K562 (cell line): Measurements from ENCODE around the gene ATP6V0A1. TPM values are rescaled to one million over a fixed set of nuclear protein-coding genes. Genes with fewer than 3 reads are reported as not detected.
A peak's percentile ranks its signal among the peaks of the same experiment; 100 is the strongest.

Source experiments
- ARID2 ChIP-seq: fragments of 450-650 bp; IDR thresholded peaks from 2 replicates; pipeline ENCODE4 v1.6.1; 2017; ENCODE audit warnings: antibody characterized with exemption, mild to moderate bottlenecking
- ELF1 ChIP-seq: fragments of 200-800 bp; sonication (Bioruptor generic); IDR thresholded peaks from 2 replicates; pipeline ENCODE4 v1.6.1; 2016; ENCODE audit warnings: missing genetic modification characterization, missing compliant biosample characterization
- HDAC2 ChIP-seq: fragments of 450-650 bp; IDR thresholded peaks from 2 replicates; pipeline ENCODE4 v1.6.1; 2016; ENCODE audit warnings: mild to moderate bottlenecking
- HDAC6 ChIP-seq: IDR thresholded peaks from 2 replicates; pipeline ENCODE4 v1.6.1; 2012; ENCODE audit warnings: low read depth, mild to moderate bottlenecking, control low read depth, inconsistent platforms, low read length, moderate library complexity
- HSF4 ChIP-seq: fragments of 250-450 bp; sonication (Bioruptor Pico); IDR thresholded peaks from 2 replicates; pipeline ENCODE4 v2.1.2; 2022; ENCODE audit warnings: mild to moderate bottlenecking, moderate library complexity, borderline replicate concordance
- SMAD3 ChIP-seq: fragments of 450-650 bp; formaldehyde crosslinking; conservative IDR thresholded peaks from 2 replicates; pipeline ENCODE4 v1.4.0; 2020; ENCODE audit warnings: mild to moderate bottlenecking
- SMARCE1 ChIP-seq: fragments of 450-650 bp; IDR thresholded peaks from 2 replicates; pipeline ENCODE4 v1.7.1; 2016; ENCODE audit warnings: mild to moderate bottlenecking
- ZNF143 ChIP-seq: sonication (generic); formaldehyde crosslinking; IDR thresholded peaks from 2 replicates; pipeline ENCODE4 v1.9.0; 2022; ENCODE audit warnings: mild to moderate bottlenecking, missing genetic modification reagents
- polyA plus RNA-seq, 8 experiments: library from polyadenylated mRNA; depleted of rRNA in 4 of 8; stranded (reverse) in 5 of 8; unstranded in 3 of 8; fragments of >200 nt; fragmentation: Nextera tagmentation in 2 of 8; fragmentation: Illumina TruSeq in 1 of 8; extraction: Ambion mirVana in 2 of 8; extraction: Trizol in 1 of 8; gene quantifications; 2 replicates each; pipeline versions ENCODE4 v1.2.1 to v1.2.3, GENCODE V29; 2011 to 2014; ENCODE audit warnings: inconsistent platforms in 1 of 8, missing spikeins in 1 of 8
- total RNA-seq, 7 experiments: library from RNA; depleted of rRNA in 6 of 7; stranded (reverse); fragments of >200 nt in 6 of 7; fragmentation: Illumina TruSeq in 2 of 7; extraction: Trizol in 2 of 7; gene quantifications; 2 replicates each; pipeline versions ENCODE4 v1.2.1 to v1.2.3, GENCODE V29; 2011 to 2021; ENCODE audit warnings: low replicate concordance in 1 of 7
- TF ChIP-seq, protein P1 (sequence below), 2 experiments: fragments of 450-650 bp; IDR thresholded peaks; 2 replicates each; pipeline ENCODE4 v1.6.1; 2016; ENCODE audit warnings: mild to moderate bottlenecking in 2 of 2, borderline replicate concordance in 1 of 2, low read depth in 1 of 2, moderate library complexity in 1 of 2
- TF ChIP-seq, protein P2 (sequence below): fragments of 450-650 bp; formaldehyde crosslinking; IDR thresholded peaks from 2 replicates; pipeline ENCODE4 v1.4.0; 2022; ENCODE audit warnings: missing genetic modification characterization
- TF ChIP-seq, protein P3 (sequence below): fragments of 250-450 bp; sonication (Bioruptor Pico); IDR thresholded peaks from 2 replicates; pipeline ENCODE4 v1.4.0; 2020
- TF ChIP-seq, protein P4 (sequence below): fragments of 450-650 bp; conservative IDR thresholded peaks from 2 replicates; pipeline ENCODE4 v1.6.1; 2016; ENCODE audit warnings: missing genetic modification characterization, low read depth, mild to moderate bottlenecking, control low read depth, missing compliant biosample characterization

ATP6V0A1 gene
- total and polyA plus RNA-seq, 9 of the 15 experiments (the other 6 are each of a cell fraction or from before 2014, with no cell fraction given), result 11.8 to 158 (median 75.5) TPM

DNA sequence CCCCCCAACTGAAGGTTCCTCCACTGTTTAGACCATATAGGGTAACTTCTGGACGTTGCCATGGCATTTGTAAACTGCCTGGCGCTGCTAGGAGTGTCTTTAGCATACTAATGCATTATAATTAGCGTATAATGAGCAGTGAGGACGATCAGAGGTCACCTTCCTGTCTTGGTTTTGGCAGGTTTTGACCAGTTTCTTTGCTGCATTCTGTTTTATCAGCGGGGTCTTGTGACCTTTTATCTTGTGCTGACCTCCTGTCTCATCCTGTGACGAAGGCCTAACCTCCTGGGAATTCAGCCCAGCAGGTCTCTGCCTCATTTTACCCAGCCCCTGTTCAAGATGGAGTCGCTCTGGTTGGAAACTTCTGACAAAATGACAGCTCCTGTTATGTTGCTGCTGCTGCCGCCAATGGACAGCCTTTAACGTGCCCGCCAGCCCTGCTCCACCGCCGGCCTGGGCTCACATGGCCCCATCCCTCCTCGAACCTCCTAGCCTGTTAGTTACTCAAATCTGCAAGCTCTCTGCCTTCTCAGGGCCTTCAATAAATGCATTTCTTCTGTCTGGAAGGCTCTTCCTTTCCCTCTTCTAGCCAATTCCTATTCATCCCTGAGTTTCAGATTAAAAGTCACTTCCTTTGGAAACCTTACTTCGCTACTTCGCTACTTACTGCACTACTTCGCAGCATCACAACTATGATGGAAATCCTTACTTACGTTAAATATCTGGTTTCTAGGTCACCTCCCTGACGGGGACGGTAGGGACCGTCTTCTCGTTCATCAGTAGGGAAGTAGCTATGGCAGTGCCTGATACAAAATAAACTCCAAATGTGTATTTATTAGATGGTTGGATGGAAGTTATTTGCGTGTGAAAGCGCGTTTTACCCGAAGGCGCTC is 76.7 kb downstream of the ATP6V0A1 start (continued):
- TF ChIP-seq, protein P1, sequence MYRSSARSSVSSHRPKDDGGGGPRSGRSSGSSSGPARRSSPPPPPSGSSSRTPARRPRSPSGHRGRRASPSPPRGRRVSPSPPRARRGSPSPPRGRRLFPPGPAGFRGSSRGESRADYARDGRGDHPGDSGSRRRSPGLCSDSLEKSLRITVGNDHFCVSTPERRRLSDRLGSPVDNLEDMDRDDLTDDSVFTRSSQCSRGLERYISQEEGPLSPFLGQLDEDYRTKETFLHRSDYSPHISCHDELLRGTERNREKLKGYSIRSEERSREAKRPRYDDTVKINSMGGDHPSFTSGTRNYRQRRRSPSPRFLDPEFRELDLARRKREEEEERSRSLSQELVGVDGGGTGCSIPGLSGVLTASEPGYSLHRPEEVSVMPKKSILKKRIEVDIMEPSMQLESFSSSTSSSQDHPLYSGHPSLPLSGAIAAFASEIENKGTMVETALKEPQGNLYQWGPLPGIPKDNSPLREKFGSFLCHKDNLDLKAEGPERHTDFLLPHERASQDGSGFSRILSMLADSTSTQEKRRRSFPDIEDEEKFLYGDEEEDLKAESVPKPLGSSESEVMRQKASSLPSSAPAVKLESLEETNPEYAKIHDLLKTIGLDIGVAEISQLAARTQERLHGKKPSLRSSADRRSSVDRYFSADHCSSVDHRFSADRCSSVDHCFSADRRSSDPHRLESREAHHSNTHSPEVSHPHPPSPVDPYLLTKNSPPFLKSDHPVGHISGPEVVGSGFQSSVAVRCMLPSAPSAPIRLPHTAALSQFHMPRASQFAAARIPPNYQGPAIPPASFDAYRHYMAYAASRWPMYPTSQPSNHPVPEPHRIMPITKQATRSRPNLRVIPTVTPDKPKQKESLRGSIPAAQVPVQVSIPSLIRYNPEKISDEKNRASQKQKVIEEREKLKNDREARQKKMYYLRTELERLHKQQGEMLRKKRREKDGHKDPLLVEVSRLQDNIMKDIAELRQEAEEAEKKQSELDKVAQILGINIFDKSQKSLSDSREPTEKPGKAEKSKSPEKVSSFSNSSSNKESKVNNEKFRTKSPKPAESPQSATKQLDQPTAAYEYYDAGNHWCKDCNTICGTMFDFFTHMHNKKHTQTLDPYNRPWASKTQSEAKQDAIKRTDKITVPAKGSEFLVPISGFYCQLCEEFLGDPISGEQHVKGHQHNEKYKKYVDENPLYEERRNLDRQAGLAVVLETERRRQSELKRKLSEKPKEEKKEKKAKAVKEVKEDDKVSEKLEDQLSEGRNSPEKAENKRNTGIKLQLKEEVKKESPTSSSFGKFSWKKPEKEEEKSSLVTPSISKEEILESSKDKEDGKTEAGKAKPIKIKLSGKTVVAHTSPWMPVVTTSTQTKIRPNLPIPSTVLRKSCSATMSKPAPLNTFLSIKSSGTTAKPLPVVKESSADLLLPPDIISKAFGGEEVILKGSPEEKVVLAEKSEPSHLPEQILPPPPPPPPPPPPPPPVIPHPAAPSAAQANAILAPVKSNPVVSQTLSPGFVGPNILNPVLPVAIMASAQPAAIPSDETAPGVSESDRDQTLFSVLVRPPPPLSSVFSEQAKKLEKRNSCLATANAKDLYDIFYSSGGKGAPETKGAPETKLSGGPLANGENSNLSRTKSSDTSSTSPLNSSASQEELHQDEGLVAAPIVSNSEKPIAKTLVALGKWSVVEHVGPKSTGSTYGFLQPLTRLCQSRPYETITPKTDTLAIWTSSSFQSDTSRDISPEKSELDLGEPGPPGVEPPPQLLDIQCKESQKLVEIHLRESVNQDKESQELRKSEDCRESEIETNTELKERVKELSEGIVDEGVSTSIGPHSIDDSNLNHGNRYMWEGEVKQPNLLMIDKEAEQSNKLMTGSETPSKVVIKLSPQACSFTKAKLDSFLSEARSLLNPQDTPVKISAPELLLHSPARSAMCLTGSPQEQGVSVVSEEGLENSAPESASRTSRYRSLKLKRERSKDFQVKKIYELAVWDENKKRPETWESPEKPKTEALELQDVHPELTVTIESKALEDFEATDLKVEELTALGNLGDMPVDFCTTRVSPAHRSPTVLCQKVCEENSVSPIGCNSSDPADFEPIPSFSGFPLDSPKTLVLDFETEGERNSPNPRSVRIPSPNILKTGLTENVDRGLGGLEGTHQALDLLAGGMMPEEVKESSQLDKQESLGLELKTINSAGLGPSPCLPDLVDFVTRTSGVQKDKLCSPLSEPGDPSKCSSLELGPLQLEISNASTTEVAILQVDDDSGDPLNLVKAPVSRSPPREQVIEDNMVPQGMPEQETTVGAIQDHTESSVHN (IDR thresholded peaks at IDR 0.05; ENCODE audit: borderline replicate concordance in 1 of 2, low read depth in 1 of 2), result peak in 1 of 2 experiments; percentile 70; a peak in 1 of 4 replicates
- TF ChIP-seq HDAC2 (0 out of 2 replicates have a peak, but pooled peaks have one; percentile 75), ZNF143 (no peak), HSF4 (CRISPR knock-in tag) (peak; percentile 96; the same call in 1 of the 2 replicates), HDAC6 (no peak), ARID2 (no peak), ELF1 (tag) (no peak), SMARCE1 (peak; percentile 37; the same call in 1 of the 2 replicates), SMAD3 (peak; percentile 98)
- TF ChIP-seq, protein P2, sequence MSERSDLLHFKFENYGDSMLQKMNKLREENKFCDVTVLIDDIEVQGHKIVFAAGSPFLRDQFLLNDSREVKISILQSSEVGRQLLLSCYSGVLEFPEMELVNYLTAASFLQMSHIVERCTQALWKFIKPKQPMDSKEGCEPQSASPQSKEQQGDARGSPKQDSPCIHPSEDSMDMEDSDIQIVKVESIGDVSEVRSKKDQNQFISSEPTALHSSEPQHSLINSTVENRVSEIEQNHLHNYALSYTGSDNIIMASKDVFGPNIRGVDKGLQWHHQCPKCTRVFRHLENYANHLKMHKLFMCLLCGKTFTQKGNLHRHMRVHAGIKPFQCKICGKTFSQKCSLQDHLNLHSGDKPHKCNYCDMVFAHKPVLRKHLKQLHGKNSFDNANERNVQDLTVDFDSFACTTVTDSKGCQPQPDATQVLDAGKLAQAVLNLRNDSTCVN (CRISPR knock-in tag), result no peak; the same call in 1 of the 2 replicates
- TF ChIP-seq, protein P3, sequence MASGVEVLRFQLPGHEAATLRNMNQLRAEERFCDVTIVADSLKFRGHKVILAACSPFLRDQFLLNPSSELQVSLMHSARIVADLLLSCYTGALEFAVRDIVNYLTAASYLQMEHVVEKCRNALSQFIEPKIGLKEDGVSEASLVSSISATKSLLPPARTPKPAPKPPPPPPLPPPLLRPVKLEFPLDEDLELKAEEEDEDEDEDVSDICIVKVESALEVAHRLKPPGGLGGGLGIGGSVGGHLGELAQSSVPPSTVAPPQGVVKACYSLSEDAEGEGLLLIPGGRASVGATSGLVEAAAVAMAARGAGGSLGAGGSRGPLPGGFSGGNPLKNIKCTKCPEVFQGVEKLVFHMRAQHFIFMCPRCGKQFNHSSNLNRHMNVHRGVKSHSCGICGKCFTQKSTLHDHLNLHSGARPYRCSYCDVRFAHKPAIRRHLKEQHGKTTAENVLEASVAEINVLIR (CRISPR knock-in tag), result peak; percentile 89
- TF ChIP-seq, protein P4, sequence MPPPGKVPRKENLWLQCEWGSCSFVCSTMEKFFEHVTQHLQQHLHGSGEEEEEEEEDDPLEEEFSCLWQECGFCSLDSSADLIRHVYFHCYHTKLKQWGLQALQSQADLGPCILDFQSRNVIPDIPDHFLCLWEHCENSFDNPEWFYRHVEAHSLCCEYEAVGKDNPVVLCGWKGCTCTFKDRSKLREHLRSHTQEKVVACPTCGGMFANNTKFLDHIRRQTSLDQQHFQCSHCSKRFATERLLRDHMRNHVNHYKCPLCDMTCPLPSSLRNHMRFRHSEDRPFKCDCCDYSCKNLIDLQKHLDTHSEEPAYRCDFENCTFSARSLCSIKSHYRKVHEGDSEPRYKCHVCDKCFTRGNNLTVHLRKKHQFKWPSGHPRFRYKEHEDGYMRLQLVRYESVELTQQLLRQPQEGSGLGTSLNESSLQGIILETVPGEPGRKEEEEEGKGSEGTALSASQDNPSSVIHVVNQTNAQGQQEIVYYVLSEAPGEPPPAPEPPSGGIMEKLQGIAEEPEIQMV (tag), result peak; percentile 89
